Placental epithelial cell (primary cell): ENCODE measurements around the gene CAVIN2. TPM values are rescaled to one million over a fixed set of nuclear protein-coding genes. Genes with fewer than 3 reads are reported as not detected.

Experiments used
- total RNA-seq: library from RNA; depleted of rRNA; stranded (reverse); fragments of >200 nt; gene quantifications from 2 replicates; pipeline ENCODE4 v1.2.3, GENCODE V29; 2012

Gene CAVIN2
- total RNA-seq = 1.6 and 4.2 TPM in 2 replicates

GRCh38 chr2:191846515-191847476 is at the start of gene CAVIN2:
Gene CAVIN2 (minus strand): TSS chr2:191847088. CDS start chr2:191846925, 163 bp downstream.

Other genes starting within 250 kb of the CAVIN2 start
- gene NABP1, start 169.0 kb downstream of the CAVIN2 start, total RNA-seq = 23.6 and 42.3 TPM in 2 replicates